ENCODE data around the gene LAMTOR1.

- TF ChIP-seq CTCF (conservative IDR thresholded peaks at IDR 0.05; ENCODE audit: low read length), result no peak
- no peak for TF ChIP-seq EZH2phosphoT487 (IDR thresholded peaks at IDR 0.05; ENCODE audit: borderline replicate concordance, low read depth, low read length)
Observed at GRCh38 chr11:72144807-72145565, 41.9 kb upstream of the LAMTOR1 start.
